CD1c-positive myeloid dendritic cell (primary cell): Measurements from ENCODE around the gene SMARCC2.

Experiments
- DNase-seq: peaks from one replicate; pipeline ENCODE4 v3.0.0-alpha.2; 2016; ENCODE audit errors: extremely low spot score

Gene SMARCC2

DNA sequence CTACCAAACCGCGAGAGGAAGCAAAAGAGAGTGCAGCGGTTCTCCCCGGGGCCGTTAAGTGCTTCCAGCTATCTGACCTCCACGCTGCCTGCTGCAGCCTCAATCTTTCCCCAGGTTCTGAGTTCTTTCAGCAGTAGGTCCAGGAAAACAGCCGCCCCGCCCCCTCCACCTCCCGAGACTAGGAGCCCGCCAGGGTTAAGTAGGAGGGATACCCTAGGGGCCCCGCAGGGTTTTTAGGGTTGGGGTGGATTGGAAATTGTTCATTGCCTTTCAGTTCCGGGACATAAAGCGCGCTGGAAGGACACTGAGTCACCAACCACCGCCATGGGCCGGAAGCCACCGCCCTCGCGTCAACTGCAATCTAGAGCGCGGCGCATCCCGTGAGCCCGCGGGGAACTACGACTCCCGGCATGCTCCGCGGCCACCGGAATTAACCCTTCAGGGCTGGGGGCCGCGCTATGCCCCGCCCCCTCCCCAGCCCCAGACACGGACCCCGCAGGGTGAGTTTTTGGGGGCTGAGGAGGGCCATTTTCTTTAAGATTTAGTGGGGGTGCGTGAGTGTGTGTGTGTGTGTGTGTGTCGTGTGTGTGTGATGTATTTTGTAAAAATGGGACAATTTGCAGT lies 37.0 kb downstream of the SMARCC2 start, which contains the start of gene MYL6B:
TSS of gene MYL6B (plus strand) at position 456 of the 624 bp plus-strand sequence. CDS start 1,332 bp downstream, outside the sequence.
- DNase-seq = peak; percentile 96

DNA sequence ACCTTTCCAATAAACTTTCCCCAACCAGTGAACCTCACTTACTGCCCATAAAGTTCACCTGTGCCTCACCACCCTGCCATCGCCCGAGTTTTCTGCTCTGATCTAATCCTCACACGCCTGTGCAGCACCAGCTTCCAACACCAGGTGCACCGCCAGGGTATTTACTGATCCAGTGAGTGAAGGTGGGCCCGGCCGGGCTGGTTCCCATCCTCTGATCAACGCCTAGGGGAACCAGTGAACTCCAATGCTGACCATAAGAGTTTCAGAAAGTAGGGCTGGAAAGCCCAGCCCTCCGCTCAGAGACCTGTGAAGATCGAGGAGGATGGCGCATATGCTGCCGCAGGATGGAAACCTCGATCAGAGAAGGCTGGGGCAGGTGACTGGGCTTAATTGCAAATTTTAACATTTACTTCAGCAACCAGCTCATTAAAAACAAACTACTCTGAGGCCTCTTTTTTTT lies 37.6 kb downstream of the SMARCC2 start:
- DNase-seq = peak; percentile 35

DNA sequence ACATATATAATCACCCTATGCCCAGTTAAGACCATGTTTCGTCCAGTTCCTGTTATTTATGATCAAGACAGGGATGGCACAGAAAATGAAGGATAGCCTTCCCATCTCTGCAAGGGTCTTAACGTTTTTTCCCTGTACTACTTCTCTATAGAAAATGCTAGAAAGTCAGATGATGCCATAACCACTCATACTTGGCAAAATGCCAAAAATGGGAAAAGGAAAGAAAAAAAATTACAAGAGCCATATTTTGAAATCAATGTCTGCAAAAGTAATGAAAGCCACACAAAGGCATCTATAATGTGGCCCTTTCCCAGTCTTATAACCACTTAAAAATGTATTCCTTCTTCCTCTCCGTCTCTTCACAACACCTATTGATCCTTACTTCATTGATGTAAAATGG lies 38.7 kb downstream of the SMARCC2 start:
- DNase-seq = peak; percentile 61

DNA sequence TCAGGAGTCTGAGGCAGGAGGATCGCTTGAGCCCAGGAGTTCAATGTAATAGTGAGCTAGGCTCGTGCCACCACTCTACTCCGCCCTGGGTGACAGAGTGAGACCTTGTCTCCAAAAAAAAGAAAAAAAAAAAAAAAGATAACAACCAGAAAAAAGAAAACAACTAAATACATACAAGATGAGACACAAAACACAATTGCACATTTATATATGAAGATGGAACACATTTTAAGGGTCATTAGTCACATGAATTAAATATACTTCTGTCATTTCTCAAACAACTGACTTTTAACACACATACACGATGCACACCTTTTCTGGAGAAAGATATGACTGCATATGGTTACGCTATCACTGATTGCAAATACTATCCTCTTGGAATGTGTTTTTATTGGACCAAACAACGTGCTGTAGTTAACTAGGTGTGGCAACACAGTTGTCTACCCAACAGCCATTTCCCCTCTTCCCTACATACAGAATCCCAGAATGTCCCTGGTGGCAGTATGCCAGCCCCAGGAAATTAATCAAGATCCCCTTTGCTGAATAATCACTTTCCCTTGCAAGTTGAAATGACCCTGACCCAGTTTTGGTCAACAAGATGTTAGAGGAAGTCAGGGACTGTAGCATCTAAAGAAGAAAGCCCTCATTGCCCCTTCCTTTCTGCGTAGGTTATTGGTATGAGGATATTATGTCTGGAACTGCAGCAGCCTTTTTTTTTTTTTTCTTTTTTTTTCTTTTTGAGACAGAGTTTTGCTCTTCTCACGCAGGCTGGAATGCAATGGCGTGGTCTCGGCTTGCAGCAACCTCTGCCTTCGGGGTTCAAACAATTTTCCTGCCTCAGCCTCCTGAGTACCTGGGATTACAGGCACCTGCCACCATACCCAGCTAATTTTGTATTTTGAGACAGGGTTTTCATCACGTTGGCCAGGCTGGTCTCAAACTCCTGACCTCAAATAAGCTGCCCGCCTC lies 42.5 kb downstream of the SMARCC2 start:
- DNase-seq = no peak

DNA sequence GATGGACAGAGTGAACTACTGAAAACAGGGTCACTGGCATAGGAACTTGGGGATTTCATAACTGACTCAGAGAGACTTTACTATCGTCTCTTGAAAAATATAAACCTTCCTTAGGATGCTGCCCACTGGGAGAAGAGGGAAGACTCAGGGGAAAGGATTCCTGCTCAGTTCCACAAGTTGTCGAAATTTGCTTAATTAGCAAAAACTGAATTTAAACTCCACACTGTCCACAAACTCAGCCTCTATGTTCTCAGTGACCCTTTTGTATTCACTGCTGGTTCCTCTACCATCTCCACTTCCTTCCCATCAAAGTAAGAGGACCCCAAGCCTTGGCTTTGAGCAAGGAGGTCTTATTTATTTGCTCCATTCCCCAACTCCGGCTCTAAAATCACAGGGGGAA lies 44.1 kb downstream of the SMARCC2 start:
- no peak for DNase-seq

DNA sequence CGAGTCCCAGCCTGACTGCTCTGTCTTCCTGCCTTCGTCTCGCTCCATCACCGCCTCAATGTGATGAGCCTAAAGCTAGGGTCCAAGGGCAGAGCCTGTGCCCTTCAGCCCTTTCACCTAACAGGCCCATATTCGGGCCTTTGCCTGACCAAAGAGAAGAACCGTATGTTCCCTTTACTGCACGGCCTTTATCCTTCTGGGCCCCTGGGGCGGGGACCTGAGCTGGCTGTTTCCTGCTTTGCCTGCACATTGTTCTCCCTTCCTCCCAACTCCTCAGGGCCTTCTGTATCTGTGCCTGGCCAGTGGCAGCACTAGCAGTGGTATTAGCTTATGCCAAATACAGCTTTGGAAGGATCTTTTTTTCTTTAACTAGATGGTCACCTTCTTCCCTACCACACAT lies 45.4 kb downstream of the SMARCC2 start:
- no peak for DNase-seq

DNA sequence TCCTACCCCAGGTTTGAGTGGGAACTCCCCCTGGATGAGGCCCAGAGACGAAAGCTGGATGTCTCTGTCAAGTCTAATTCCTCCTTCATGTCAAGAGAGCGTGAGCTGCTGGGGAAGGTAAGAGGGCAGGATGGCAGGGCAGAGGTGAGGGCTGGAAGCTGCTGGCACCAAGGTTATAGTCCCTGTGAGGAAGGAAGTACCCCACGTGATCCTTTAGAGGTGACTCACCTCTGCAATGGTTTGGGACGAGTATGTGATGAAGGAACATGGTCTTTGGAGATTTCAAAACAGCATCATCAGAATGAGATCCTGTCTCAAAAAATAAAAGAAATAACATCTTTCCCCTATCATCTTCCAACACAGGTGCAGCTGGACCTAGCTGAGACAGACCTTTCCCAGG lies 46.1 kb downstream of the SMARCC2 start:
- no peak for DNase-seq

DNA sequence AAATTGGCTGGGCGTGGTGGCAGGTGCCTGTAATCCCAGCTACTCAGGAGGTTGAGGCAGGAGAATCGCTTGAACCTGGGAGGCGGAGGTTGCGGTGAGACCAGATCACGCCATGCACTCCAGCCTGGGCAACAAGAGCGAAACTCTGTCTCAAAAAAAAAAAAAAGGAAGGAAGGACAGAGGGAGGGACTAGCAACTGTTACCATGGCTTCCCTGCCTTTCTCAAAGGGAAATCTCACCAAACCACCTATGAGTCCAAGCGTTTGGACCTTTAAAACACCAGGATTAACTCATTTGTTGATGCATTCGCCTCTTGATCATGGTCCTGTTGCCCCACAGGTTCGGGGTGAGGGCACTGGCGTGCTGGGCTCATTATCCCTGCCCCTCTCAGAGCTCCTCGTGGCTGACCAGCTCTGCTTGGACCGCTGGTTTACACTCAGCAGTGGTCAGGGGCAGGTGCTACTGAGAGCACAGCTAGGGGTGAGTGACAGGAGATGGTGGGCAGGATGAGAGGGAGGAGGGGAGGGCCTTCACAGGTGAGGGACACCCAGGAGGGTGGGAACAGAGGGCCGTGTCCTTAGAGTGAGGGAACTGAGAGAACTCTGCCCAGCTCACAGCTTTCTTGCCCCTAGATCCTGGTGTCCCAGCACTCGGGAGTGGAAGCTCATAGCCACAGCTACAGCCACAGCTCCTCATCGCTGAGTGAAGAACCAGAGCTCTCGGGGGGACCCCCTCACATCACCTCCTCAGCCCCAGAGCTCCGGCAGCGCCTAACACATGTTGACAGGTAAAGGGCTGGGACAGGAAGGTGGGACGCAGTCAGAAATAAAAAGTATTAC lies 47.1 kb downstream of the SMARCC2 start:
- DNase-seq = peak; percentile 30

DNA sequence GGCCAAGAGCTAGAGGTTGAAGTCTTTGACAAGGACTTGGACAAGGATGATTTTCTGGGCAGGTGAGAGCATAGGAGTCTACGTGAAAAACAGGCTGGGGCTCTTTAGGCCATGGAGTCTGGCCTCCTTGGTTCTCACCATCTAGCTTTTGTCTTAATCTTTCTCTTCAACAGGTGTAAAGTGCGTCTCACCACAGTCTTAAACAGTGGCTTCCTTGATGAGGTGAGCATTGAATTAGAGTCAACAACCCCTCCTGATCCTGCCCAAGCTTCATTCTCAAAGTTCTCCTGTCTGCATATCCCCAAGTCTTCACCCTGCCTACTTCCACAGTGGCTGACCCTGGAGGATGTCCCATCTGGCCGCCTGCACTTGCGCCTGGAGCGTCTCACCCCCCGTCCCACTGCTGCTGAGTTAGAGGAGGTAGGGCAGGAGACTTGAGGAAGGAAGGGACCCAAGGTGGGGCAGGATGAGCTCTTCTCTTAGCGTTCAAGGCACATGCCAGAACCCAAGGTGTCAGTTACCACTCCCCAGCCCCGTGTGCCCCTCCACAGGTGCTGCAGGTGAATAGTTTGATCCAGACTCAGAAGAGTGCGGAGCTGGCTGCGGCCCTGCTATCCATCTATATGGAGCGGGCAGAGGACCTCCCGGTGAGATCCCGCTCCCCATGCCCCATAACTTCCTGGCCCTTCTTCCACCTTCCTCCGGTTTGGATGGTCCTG lies 51.3 kb downstream of the SMARCC2 start:
- DNase-seq = no peak

DNA sequence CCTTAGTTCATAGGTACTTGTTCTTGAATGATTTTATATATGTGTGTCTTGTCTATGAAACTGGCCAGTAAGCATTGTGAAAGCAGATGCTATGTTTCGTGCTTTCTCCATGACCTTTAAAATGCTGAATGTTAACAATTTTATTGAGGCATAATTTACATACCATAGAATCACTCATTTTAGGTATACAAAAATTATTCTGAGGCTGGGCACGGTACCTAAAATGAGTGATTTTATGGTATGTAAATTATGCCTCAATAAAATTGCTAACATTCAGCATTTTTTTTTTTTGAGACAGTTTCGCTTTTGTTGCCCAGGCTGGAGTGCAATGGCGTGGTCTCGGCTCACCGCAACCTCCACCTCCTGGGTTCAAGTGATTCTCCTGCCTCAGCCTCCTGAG lies 54.4 kb downstream of the SMARCC2 start:
- no peak for DNase-seq

DNA sequence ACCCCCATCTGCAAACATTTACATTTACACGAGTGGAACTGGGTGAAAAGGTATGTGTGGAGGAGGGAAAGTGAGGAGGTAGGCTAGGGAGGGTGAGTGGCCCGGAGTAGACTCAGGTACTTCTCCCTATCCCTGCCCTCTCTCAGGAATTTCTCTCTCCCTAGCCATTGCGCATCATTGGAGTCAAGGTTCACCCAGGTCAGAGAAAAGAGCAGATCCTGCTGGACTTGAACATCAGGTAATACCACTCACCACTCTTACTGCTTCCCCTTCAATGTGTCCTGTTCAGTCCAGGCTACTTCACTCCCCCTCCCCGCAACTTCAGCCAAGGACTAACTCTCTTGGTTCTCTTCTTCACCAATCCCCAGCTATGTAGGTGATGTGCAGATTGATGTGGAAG lies 58.4 kb downstream of the SMARCC2 start:
- DNase-seq = no peak

DNA sequence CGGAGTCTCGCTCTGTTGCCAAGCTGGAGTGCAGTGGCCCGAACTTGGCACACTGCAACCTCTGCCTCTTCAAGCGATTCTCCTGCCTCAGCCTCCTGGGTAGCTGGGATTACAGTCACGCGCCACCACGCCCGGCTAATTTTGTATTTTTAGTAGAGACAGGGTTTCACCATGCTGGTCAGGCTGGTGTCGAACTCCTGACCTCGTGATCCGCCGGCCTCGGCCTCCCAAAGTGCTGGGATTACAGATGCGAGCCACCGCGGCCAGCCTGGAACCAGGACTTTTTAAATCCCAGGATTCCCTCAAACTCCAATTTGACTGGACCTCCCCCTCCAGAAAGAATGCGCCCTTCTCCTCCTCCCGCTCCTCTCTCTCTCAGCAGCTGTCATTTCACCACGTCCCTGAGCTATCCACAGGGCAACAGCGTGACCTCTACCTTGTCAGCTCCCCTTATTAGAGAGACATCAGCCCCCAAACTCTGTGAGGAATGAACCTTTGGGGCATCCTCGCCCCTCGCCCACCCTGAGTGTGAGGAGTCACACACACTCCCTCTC lies 59.3 kb downstream of the SMARCC2 start:
- no peak for DNase-seq

DNA sequence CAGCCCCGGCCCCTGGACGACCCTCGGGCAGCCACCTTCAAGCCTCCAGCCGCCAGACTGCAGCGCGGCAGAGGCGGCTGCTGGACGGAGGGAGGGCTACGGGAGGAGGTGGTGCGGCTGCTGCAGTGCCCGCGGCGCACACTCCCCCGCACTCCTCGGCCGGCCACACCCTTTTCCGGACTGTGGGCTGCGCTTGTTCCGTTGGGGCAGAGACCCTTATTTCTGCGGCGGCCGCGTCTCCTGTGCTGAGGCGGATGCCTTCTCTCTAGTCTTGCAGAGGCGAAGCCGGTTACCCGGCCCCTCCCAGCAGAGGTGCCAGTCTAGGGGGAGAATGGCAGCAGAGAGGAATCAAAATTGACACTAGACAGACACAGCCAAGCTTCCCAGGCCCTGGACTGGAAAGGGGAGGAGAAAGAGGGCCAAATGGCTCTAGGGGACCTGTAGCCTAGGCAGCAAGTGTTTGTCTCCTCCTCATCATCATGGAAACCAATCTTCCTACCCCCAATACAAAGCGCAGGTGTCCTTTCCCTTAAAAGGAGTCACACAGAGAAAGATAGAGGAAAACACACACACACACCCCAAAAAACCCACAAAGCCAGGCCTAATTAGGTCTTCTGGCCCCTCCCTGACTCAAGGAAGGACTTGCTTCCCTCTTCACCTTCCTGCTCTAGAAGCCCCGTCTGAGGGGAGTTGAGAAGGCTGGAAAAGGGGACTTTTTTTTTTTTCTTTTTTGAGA lies 59.9 kb downstream of the SMARCC2 start:
- DNase-seq = peak; percentile 68

DNA sequence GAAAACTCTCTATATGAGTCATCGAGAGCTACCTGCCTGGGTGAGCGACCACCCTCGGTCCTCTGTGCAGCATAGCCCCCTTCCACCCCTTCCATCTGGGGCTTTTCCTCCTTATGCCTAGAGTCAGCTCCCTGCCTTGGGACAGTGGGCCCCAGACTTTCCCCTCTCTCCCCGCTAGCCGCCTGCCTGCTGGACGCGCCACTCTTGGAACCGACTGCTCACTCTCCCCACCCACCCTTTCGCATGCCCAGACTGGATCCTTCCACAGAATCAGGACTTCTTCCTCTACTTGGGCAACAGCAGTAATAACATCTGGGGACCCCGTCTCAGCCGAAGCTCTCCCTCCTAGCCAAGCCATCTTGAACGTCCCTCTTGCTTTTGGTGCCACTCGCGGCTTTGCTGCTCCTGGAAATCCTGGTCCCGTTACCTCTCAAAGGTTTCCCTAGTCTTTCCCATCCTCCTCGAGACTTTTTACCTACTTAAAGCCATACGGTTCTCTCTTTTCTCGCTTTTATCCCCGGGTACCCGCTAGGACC lies 60.5 kb downstream of the SMARCC2 start:
- peak; percentile 52 for DNase-seq

DNA sequence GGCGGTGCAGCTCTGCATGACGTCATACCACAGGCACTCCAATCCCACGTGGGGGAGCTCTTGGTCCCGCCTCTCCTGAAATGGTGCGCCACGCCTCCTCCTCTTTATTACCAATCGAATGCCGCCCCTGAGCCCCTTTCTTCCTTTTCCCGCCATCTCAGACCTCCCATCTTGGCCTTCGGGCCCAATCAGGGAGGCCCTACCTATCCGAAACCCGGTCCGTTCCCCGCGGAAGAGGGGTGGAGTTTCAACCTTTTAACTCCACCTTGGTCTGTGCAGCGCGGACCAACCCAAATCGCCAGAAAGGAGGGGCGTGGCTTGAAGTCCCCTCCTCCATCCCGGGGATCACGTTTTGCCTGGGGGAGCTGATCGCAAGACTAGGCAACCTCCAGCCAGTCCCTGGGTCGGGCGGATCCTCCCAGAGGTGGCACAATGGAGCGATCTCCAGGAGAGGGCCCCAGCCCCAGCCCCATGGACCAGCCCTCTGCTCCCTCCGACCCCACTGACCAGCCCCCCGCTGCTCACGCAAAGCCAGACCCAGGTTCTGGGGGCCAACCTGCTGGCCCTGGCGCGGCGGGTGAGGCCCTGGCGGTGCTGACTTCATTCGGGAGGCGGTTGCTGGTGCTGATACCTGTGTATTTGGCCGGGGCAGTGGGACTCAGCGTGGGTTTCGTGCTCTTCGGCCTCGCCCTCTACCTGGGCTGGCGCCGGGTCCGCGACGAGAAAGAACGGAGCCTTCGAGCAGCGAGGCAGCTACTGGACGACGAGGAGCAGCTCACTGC lies 61.2 kb downstream of the SMARCC2 start, which contains the start of gene ESYT1:
TSS of gene ESYT1 (plus strand) at position 380 of the 782 bp plus-strand sequence. CDS start at position 433, 53 bp downstream.
- peak; percentile 99 for DNase-seq

DNA sequence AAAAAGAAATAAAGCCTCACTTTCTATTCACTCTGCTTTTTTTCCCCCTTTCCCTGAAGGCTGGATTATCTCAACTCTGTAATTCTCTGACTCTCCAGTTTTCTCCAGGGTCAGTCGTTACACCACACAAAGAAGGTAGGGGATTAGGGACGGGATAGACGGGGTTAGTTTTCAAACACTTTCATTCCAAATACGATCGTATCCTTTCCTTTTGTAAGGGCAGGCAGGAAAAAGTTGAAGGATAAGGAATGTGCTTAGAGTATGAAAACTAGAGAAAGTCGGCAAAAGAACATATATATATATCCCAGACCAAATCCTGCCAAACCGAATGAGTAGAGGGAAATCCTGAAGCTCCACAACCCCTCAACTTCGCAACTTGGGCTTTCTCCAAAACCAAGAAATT lies 61.8 kb downstream of the SMARCC2 start:
- no peak for DNase-seq

DNA sequence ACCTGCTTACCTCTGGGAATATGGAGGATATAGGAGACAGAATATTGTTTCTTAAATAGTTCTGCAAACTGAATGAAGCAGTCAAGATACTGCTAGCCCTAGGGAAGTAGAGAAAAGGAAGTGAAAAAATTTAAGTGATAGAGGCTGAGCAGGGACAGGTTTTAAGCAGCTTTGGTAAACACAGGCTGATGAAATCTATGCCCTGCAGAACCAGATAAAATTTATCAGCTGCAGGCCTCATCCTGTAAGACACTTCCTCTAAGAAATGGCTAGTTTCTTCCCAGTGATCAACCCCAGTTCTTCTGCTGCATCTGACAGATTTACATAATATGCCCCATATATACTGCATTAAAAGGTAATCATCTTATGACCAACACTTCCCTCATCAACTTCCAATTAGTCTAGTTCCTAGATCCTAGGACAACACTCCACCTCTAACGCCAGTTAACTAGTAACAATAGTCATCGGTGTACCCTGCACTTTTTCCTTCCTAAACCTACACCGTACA lies 62.5 kb downstream of the SMARCC2 start:
- DNase-seq = peak; percentile 72

DNA sequence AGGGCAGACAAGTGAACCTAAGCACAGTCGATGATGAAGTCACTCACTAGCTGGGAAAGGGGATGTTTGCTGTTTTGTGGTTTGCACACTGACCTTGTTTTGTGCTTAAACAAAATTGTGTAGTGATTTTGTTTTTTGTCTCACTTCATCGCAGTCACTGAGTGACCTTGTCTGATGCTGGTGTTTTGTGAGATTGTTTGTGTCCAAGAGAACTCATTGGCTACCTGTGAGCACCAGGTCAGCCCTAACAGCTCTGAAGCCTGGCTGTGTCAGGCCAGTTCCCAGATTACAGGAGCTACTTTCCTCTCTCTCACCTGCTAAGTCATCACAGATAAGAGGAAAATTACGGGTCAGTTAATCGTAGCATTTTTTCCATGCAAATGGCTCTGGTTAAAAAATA lies 65.2 kb downstream of the SMARCC2 start:
- DNase-seq = no peak

DNA sequence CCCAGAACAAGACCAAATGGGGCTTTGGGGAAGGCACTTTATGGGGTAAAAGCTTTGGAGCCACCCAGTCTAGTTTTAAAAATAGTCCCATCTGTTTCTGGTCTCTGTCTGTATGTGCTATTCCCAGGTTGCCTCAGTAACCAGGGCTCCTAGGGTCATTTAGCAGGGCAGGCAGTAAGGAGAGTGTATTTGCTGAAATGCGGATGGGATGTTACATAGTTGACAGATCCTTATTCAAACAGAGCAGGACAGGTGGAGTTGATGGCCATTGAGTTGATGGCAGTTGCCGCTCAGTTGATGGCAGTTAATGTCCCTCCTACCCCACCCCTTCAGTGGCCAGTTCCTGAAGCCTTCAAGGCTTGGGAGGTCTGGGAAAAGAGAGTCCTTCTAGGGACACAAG lies 66.6 kb downstream of the SMARCC2 start:
- no peak for DNase-seq
